ENCODE results near the gene CEP112.

Gene CEP112

GRCh38 chr17:65637786-65638185, 554.1 kb downstream of the CEP112 start:
- DNase-seq (ENCODE audit: low read depth): no peak

- DNase-seq (ENCODE audit: low read depth): no peak
Measured at GRCh38 chr17:65634533-65634932, 557.4 kb downstream of the CEP112 start.

GRCh38 chr17:65633988-65634387, 557.9 kb downstream of the CEP112 start:
- no peak for DNase-seq (ENCODE audit: low read depth)

- no peak for DNase-seq (ENCODE audit: low read depth)
Measured at GRCh38 chr17:65633146-65633881, 558.6 kb downstream of the CEP112 start.

- no peak for DNase-seq (ENCODE audit: low read depth)
Measured at GRCh38 chr17:65630502-65630901, 561.4 kb downstream of the CEP112 start.

GRCh38 chr17:65629234-65629690, 562.7 kb downstream of the CEP112 start:
- DNase-seq (ENCODE audit: low read depth): no peak

GRCh38 chr17:65628644-65629036, 563.3 kb downstream of the CEP112 start:
- DNase-seq (ENCODE audit: low read depth): no peak

- peak; percentile 89 for DNase-seq (ENCODE audit: low read depth)
Measured at GRCh38 chr17:65627891-65628643, 563.9 kb downstream of the CEP112 start.

GRCh38 chr17:65627108-65627507, 564.8 kb downstream of the CEP112 start:
- DNase-seq (ENCODE audit: low read depth): no peak

- no peak for DNase-seq (ENCODE audit: low read depth)
Measured at GRCh38 chr17:65626451-65626850, 565.5 kb downstream of the CEP112 start.

- no peak for DNase-seq (ENCODE audit: low read depth)
Measured at GRCh38 chr17:65618516-65618915, 573.4 kb downstream of the CEP112 start.

GRCh38 chr17:65617496-65617895, 574.4 kb downstream of the CEP112 start:
- no peak for DNase-seq (ENCODE audit: low read depth)

- DNase-seq (ENCODE audit: low read depth): no peak
Measured at GRCh38 chr17:65609749-65610148, 582.2 kb downstream of the CEP112 start.

- DNase-seq (ENCODE audit: low read depth): no peak
Measured at GRCh38 chr17:65609286-65609685, 582.6 kb downstream of the CEP112 start.

GRCh38 chr17:65604070-65604469, 587.9 kb downstream of the CEP112 start:
- DNase-seq (ENCODE audit: low read depth): peak; percentile 67

GRCh38 chr17:65601881-65602280, 590.1 kb downstream of the CEP112 start:
- DNase-seq (ENCODE audit: low read depth): no peak

- no peak for DNase-seq (ENCODE audit: low read depth)
Measured at GRCh38 chr17:65601145-65601544, 590.8 kb downstream of the CEP112 start.

- DNase-seq (ENCODE audit: low read depth): no peak
Measured at GRCh38 chr17:65600518-65600917, 591.4 kb downstream of the CEP112 start.

- DNase-seq (ENCODE audit: low read depth): no peak
Measured at GRCh38 chr17:65599650-65600049, 592.3 kb downstream of the CEP112 start.

- no peak for DNase-seq (ENCODE audit: low read depth)
Measured at GRCh38 chr17:65598746-65599145, 593.2 kb downstream of the CEP112 start.

GRCh38 chr17:65595071-65595656, 596.8 kb downstream of the CEP112 start:
- DNase-seq (ENCODE audit: low read depth): peak; percentile 17

- peak; percentile 46 for DNase-seq (ENCODE audit: low read depth)
Measured at GRCh38 chr17:65593855-65594845, 597.8 kb downstream of the CEP112 start.

Data from ELR (cell line).